BLaER1 treated with 17β-estradiol and CSF1 and Interleukin-3, amounts not matched to agents 10 nM and 100 nM (cell line): Measurements from ENCODE around the gene SYNGR3.

Experiments
- H3K27ac ChIP-seq, 11 experiments: shearing (Covaris generic); formaldehyde crosslinking; 2 replicates each; pipeline ENCODE4 v1.8.1; 2022
- H3K27me3 ChIP-seq, 11 experiments: shearing (Covaris generic); formaldehyde crosslinking; 2 replicates each; pipeline ENCODE4 v1.8.1; 2022
- H3K36me3 ChIP-seq, 11 experiments: shearing (Covaris generic); formaldehyde crosslinking; 2 replicates each; pipeline ENCODE4 v1.8.1; 2022
- H3K4me1 ChIP-seq, 10 experiments: shearing (Covaris generic); formaldehyde crosslinking; 2 replicates each; pipeline ENCODE4 v1.8.1; 2022
- H3K4me2 ChIP-seq, 11 experiments: shearing (Covaris generic); formaldehyde crosslinking; 2 replicates each; pipeline ENCODE4 v1.8.1; 2022
- H3K4me3 ChIP-seq, 10 experiments: shearing (Covaris generic); formaldehyde crosslinking; 2 replicates each; pipeline ENCODE4 v1.8.1; 2022
- H3K9ac ChIP-seq, 11 experiments: shearing (Covaris generic); formaldehyde crosslinking; 2 replicates each; pipeline ENCODE4 v1.8.1; 2022
- H3K9me3 ChIP-seq, 11 experiments: shearing (Covaris generic); formaldehyde crosslinking; replicated peaks in 1 of 11; 2 replicates each; pipeline ENCODE4 v1.8.1; 2022
- H4K20me1 ChIP-seq, 11 experiments: shearing (Covaris generic); formaldehyde crosslinking; 2 replicates each; pipeline ENCODE4 v1.8.1; 2022
- Cebpa-rat ChIP-seq, 11 experiments: shearing (Covaris generic); IDR thresholded peaks; 2 replicates each; pipeline ENCODE4 v1.8.1; 2022

SYNGR3 gene

GRCh38 chr16:2001456-2002355 is 11.9 kb downstream of the SYNGR3 start:
- Histone ChIP-seq H3K9ac (peak overlapping the region in 2 of 11 experiments; percentile 9 to 18; a peak in 1 of 22 replicates), H3K27me3 (no peaks in the 10 kb centered on the region), H4K20me1 (peaks cover 42 to 100% (median 94%) of the 10 kb centered on the region in 11 experiments; a peak in 21 of 22 replicates), H3K36me3 (peaks cover 69 to 92% (median 78%) of the 10 kb centered on the region in 11 experiments), H3K27ac (no peak overlapping the region), H3K4me2 (no peak overlapping the region), H3K4me3 (no peak overlapping the region), H3K9me3 (no peaks in the 10 kb centered on the region), H3K4me1 (peaks cover 29 to 36% (median 33%) of the 10 kb centered on the region in 10 experiments)
- no peak for TF ChIP-seq Cebpa-rat (IDR thresholded peaks at IDR 0.05)

DNA sequence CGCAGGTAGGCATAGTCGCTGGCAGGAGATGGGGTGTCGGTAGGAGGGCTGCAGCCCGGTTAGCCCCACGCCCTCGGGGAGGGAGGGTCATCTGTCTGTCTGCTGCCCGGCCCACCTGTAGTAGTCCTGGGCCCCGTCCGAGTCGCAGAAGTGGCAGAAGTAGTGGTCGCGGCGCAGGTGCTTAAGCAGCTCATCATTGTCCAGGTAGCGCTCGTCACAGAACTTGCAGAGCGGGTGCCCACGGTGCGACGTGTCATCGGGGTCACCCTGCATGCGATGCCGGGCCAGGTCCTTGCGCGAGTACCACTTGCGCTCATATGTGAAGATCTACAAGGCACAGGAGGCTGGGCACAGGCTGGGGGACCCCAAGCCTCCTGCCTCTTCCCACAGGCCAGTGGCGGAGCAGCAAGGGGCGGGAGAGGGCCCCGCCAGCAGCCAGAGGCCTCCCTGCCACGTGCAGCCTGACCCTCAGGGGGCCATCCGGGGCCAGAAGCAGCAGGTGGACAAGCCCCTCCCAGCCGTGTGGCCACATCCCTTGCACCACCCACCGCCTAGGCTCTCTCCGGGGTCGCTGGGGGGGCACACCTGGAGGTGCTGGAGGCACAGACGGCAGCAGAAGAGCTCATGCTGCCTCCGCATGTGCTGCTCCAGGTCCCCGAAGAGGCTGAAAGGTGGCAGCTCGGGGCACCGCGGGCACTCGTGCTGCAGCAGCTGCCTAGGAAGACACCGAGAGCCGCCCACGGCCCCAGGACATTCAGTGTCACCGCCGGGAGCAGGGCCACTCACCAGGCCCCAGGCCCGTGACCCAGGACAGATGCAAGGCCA is 12.8 kb downstream of the SYNGR3 start:
- Histone ChIP-seq H3K9me3 (no peaks in the 10 kb centered on the region), H3K27me3 (no peaks in the 10 kb centered on the region), H3K27ac (no peak overlapping the region; a peak in 1 of 22 replicates), H3K9ac (peak overlapping the region in 5 of 11 experiments; percentile 9 to 45 (median 27); a peak in 3 of 22 replicates), H3K4me2 (no peak overlapping the region), H3K36me3 (peaks cover 59 to 92% (median 74%) of the 10 kb centered on the region in 11 experiments), H3K4me1 (peaks cover 38 to 45% (median 42%) of the 10 kb centered on the region in 10 experiments), H3K4me3 (no peak overlapping the region), H4K20me1 (peaks cover 51 to 100% (median 96%) of the 10 kb centered on the region in 11 experiments)
- TF ChIP-seq Cebpa-rat (IDR thresholded peaks at IDR 0.05): no peak

GRCh38 chr16:2003231-2003826 is 13.6 kb downstream of the SYNGR3 start:
- Histone ChIP-seq H3K4me2 (peak overlapping the region in 2 of 11 experiments; percentile 16 to 97; a peak in 1 of 22 replicates), H3K4me1 (peaks cover 45 to 52% (median 49%) of the 10 kb centered on the region in 10 experiments), H3K27ac (peak overlapping the region in 1 of 11 experiments; percentile 22; a peak in 2 of 22 replicates), H3K27me3 (no peaks in the 10 kb centered on the region), H3K36me3 (peaks cover 52 to 91% (median 74%) of the 10 kb centered on the region in 11 experiments), H3K4me3 (no peak overlapping the region), H3K9ac (peak overlapping the region in 7 of 11 experiments; percentile 5 to 45 (median 33); a peak in 5 of 22 replicates), H4K20me1 (peaks cover 58 to 100% (median 96%) of the 10 kb centered on the region in 11 experiments), H3K9me3 (no peaks in the 10 kb centered on the region)
- no peak for TF ChIP-seq Cebpa-rat (IDR thresholded peaks at IDR 0.05)

- peak overlapping the region; percentile 1 to 99 (median 94); a peak in 17 of 22 replicates for H3K9ac ChIP-seq
- no peaks in the 10 kb centered on the region for H3K27me3 ChIP-seq
- H3K4me3 ChIP-seq: peak overlapping the region in 1 of 10 experiments; percentile 31; a peak in 2 of 20 replicates
- H3K4me1 ChIP-seq: peaks cover 49 to 55% (median 53%) of the 10 kb centered on the region in 10 experiments
- peaks cover 45 to 84% (median 67%) of the 10 kb centered on the region in 11 experiments for H3K36me3 ChIP-seq
- no peaks in the 10 kb centered on the region for H3K9me3 ChIP-seq
- peak overlapping the region in 6 of 11 experiments; percentile 4 to 94 (median 34); a peak in 8 of 22 replicates for H3K27ac ChIP-seq
- H4K20me1 ChIP-seq: peaks cover 61 to 100% (median 98%) of the 10 kb centered on the region in 11 experiments
- no peak for TF ChIP-seq Cebpa-rat (IDR thresholded peaks at IDR 0.05)
- peak overlapping the region; percentile 94 to 100 (median 98) for H3K4me2 ChIP-seq
These were observed 14.3 kb downstream of the SYNGR3 start for GRCh38 chr16:2003827-2004641.

DNA sequence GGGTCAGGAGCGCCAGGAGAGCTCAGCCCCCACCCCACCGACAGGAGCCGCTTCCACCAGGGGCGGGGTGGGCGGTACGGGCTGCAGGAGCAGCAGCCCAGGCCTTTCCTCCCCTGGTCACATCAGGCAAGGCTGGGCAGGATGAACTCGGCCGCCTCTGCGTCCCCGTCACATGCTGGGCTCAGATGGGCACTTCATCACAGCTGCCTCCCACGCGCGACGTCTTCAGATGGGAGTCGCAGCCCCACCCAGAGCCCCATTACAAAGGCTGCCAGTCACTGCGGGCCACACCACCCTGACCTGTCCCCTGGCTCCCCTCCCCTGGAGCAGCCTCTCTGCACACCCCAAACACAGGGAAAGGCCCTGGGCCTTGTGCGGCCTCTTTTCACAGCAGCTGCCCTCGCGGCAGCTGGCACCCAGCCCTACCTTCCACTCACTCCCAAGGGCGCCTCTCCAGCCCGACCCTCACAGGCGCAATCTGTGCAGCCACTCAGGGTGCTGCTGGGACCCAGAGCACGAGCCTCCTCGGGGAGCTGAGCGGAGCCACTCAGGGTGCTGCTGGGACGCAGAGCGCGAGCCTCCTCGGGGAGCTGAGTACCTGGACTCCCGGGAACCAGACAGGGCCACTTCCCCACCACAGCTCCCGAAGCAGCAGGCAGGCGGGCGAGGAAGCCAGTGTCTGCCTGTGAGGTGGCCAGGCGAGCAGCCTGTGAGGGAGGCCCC is 15.2 kb downstream of the SYNGR3 start:
- H3K4me3 ChIP-seq: peak overlapping the region in 7 of 10 experiments; percentile 19 to 55 (median 31); a peak in 10 of 20 replicates
- H3K27me3 ChIP-seq: no peaks in the 10 kb centered on the region
- peaks cover 49 to 55% (median 53%) of the 10 kb centered on the region in 10 experiments for H3K4me1 ChIP-seq
- H3K4me2 ChIP-seq: peak overlapping the region; percentile 94 to 100 (median 98)
- no peaks in the 10 kb centered on the region for H3K9me3 ChIP-seq
- peak overlapping the region; percentile 28 to 99 (median 95) for H3K9ac ChIP-seq
- peak overlapping the region in 9 of 11 experiments; percentile 5 to 94 (median 43); a peak in 15 of 22 replicates for H3K27ac ChIP-seq
- peaks cover 61 to 95% (median 92%) of the 10 kb centered on the region in 11 experiments for H4K20me1 ChIP-seq
- TF ChIP-seq Cebpa-rat (IDR thresholded peaks at IDR 0.05): no peak
- H3K36me3 ChIP-seq: peaks cover 36 to 74% (median 58%) of the 10 kb centered on the region in 11 experiments

DNA sequence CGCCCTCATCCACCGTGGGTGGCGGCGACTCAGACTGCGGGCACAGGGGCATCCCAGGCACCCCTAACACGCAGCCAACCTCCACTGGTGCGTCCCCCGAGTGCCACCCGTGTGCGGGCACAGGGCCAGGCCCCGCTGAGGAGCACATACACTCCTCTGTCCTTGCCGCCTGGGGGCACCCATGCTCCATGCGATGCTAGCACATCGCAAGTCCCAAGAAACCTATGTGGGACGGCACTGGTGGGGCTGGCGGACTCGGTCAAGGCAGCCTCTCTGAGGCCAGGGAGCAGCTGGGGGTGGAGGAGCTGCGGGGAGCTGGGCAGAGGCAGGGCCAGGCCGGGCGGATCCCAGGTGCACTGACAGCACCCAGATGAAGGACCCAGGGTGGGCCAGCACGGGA is 15.9 kb downstream of the SYNGR3 start:
- peaks cover 29 to 68% (median 51%) of the 10 kb centered on the region in 11 experiments for H3K36me3 ChIP-seq
- H3K27ac ChIP-seq: peak overlapping the region in 9 of 11 experiments; percentile 5 to 94 (median 43); a peak in 15 of 22 replicates
- no peaks in the 10 kb centered on the region for H3K9me3 ChIP-seq
- peak overlapping the region; percentile 94 to 100 (median 98) for H3K4me2 ChIP-seq
- H3K9ac ChIP-seq: peak overlapping the region; percentile 28 to 99 (median 95)
- TF ChIP-seq Cebpa-rat (IDR thresholded peaks at IDR 0.05): no peak
- peaks cover 56 to 62% (median 60%) of the 10 kb centered on the region in 10 experiments for H3K4me1 ChIP-seq
- H4K20me1 ChIP-seq: peaks cover 61 to 88% (median 85%) of the 10 kb centered on the region in 11 experiments
- no peaks in the 10 kb centered on the region for H3K27me3 ChIP-seq
- peak overlapping the region in 7 of 10 experiments; percentile 19 to 55 (median 29); a peak in 11 of 20 replicates for H3K4me3 ChIP-seq

DNA sequence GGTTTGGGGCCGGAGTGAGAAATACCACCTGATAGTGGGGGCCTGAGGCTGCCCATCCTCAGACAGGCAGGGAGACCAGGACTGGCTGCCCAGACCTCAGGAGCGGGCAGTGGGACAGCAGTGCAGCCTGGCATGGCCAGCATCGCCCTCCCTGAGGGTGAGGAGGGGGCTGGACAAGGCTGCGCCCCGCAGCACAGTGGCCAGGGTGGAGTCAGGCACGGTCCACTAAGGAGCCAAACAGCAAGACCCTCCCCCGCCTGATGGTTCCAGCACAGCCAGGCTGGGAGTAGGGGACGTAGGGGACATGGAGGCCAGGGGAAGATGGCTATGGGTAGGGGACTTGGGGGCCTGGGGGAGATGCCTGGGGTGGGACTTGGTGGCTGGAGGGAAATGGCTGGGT is 16.5 kb downstream of the SYNGR3 start:
- peaks cover 61 to 81% (median 80%) of the 10 kb centered on the region in 11 experiments for H4K20me1 ChIP-seq
- no peaks in the 10 kb centered on the region for H3K9me3 ChIP-seq
- no peaks in the 10 kb centered on the region for H3K27me3 ChIP-seq
- no peak for TF ChIP-seq Cebpa-rat (IDR thresholded peaks at IDR 0.05)
- H3K4me3 ChIP-seq: peak overlapping the region in 5 of 10 experiments; percentile 19 to 55 (median 29); a peak in 5 of 20 replicates
- H3K4me2 ChIP-seq: peak overlapping the region; percentile 94 to 100 (median 98)
- peaks cover 22 to 61% (median 44%) of the 10 kb centered on the region in 11 experiments for H3K36me3 ChIP-seq
- H3K9ac ChIP-seq: peak overlapping the region; percentile 52 to 99 (median 95); a peak in 20 of 22 replicates
- H3K27ac ChIP-seq: peak overlapping the region in 8 of 11 experiments; percentile 23 to 97 (median 88); a peak in 11 of 22 replicates
- peaks cover 59 to 69% (median 64%) of the 10 kb centered on the region in 10 experiments for H3K4me1 ChIP-seq
